ENCODE data around the gene LY6G6D.
"Not testable (repeated sequence)": the region's sequence is repeated elsewhere in the genome, so short reads cannot be mapped to it uniquely, and the experiment has no call there.

LY6G6D gene

GRCh38 chr6:31691564-31692108 lies 23.5 kb upstream of the LY6G6D start:
- no peak for DNase-seq (ENCODE audit: low read depth in 1 of 2, low spot score in 1 of 2)

- DNase-seq (ENCODE audit: low read depth in 1 of 2, low spot score in 1 of 2): no peak
These were observed 22.8 kb upstream of the LY6G6D start for GRCh38 chr6:31692353-31692752.

GRCh38 chr6:31692886-31693285 lies 22.3 kb upstream of the LY6G6D start:
- DNase-seq (ENCODE audit: low read depth in 1 of 2, low spot score in 1 of 2): no peak

- DNase-seq (ENCODE audit: low read depth in 1 of 2, low spot score in 1 of 2): no peak
These were observed 21.6 kb upstream of the LY6G6D start for GRCh38 chr6:31693535-31693934.

- no peak for DNase-seq (ENCODE audit: low read depth in 1 of 2, low spot score in 1 of 2)
These were observed 17.6 kb upstream of the LY6G6D start for GRCh38 chr6:31697555-31697954.

- no peak for DNase-seq (ENCODE audit: low read depth in 1 of 2, low spot score in 1 of 2)
These were observed 14.3 kb upstream of the LY6G6D start for GRCh38 chr6:31700740-31701401.

- DNase-seq (ENCODE audit: low read depth in 1 of 2, low spot score in 1 of 2): no peak
These were observed 13.3 kb upstream of the LY6G6D start for GRCh38 chr6:31701666-31702404.

GRCh38 chr6:31702405-31702818 lies 12.7 kb upstream of the LY6G6D start:
- DNase-seq (ENCODE audit: low read depth in 1 of 2, low spot score in 1 of 2): no peak

GRCh38 chr6:31702819-31703716 lies 12.1 kb upstream of the LY6G6D start, which contains the start of gene ABHD16A:
Gene ABHD16A (minus strand): TSS chr6:31703324. CDS start chr6:31703281, 43 bp downstream.
- DNase-seq (ENCODE audit: low read depth in 1 of 2, low spot score in 1 of 2): peak; percentile 91 to 95

- no peak for DNase-seq (ENCODE audit: low read depth in 1 of 2, low spot score in 1 of 2)
These were observed 9.2 kb upstream of the LY6G6D start for GRCh38 chr6:31705931-31706330.

GRCh38 chr6:31706599-31706998 lies 8.5 kb upstream of the LY6G6D start, which contains the start of gene LY6G6F:
Gene LY6G6F (plus strand): TSS chr6:31706866. CDS start chr6:31706907, 41 bp downstream.
- DNase-seq (ENCODE audit: low read depth in 1 of 2, low spot score in 1 of 2): no peak

- DNase-seq (ENCODE audit: low read depth in 1 of 2, low spot score in 1 of 2): no peak
These were observed 7.4 kb upstream of the LY6G6D start for GRCh38 chr6:31707701-31708100.

GRCh38 chr6:31708224-31708623 lies 6.9 kb upstream of the LY6G6D start:
- DNase-seq (ENCODE audit: low read depth in 1 of 2, low spot score in 1 of 2): no peak

- not testable (repeated sequence) for DNase-seq (ENCODE audit: low read depth in 1 of 2, low spot score in 1 of 2)
These were observed 6.0 kb upstream of the LY6G6D start for GRCh38 chr6:31709157-31709556.

- no peak for DNase-seq (ENCODE audit: low read depth in 1 of 2, low spot score in 1 of 2)
These were observed 4.5 kb upstream of the LY6G6D start for GRCh38 chr6:31710523-31711219.

GRCh38 chr6:31711233-31711632 lies 3.9 kb upstream of the LY6G6D start:
- DNase-seq (ENCODE audit: low read depth in 1 of 2, low spot score in 1 of 2): no peak

GRCh38 chr6:31712296-31712695 lies 2.9 kb upstream of the LY6G6D start:
- DNase-seq (ENCODE audit: low read depth in 1 of 2, low spot score in 1 of 2): no peak

GRCh38 chr6:31713465-31713864 lies 1.7 kb upstream of the LY6G6D start:
- DNase-seq (ENCODE audit: low read depth in 1 of 2, low spot score in 1 of 2): no peak

GRCh38 chr6:31713991-31714684 lies 1.0 kb upstream of the LY6G6D start:
- DNase-seq (ENCODE audit: low read depth in 1 of 2, low spot score in 1 of 2): no peak

Measured in activated CD4-positive, alpha-beta T cell treated with anti-CD3 and anti-CD28 coated beads, Interleukin-2, amount 50 U/mL, for 24 hours (primary cell).